Ishikawa (cell line): ENCODE data around the gene SDK1.

Experiments used
- CEBPB ChIP-seq: IDR thresholded peaks from 2 replicates; pipeline ENCODE4 v1.6.1; 2012
- CREB1 ChIP-seq: IDR thresholded peaks from 2 replicates; pipeline ENCODE4 v1.6.1; 2012; ENCODE audit warnings: low read depth
- EGR1 ChIP-seq: IDR thresholded peaks from 2 replicates; pipeline ENCODE4 v1.6.1; 2012
- EP300 ChIP-seq: IDR thresholded peaks from 2 replicates; pipeline ENCODE4 v1.6.1; 2012; ENCODE audit warnings: borderline replicate concordance
- FOXM1 ChIP-seq: IDR thresholded peaks from 2 replicates; pipeline ENCODE4 v1.6.1; 2012; ENCODE audit warnings: low read depth, borderline replicate concordance
- NFIC ChIP-seq: IDR thresholded peaks from 2 replicates; pipeline ENCODE4 v1.6.1; 2012
- RAD21 ChIP-seq: IDR thresholded peaks from 2 replicates; pipeline ENCODE4 v1.6.1; 2012; ENCODE audit warnings: low read depth
- REST ChIP-seq: IDR thresholded peaks from 2 replicates; pipeline ENCODE4 v1.6.1; 2012; ENCODE audit warnings: low read depth, mild to moderate bottlenecking
- TAF1 ChIP-seq: IDR thresholded peaks from 2 replicates; pipeline ENCODE4 v1.6.1; 2012; ENCODE audit warnings: low read depth, mild to moderate bottlenecking
- TCF12 ChIP-seq: IDR thresholded peaks from 2 replicates; pipeline ENCODE4 v1.6.1; 2012; ENCODE audit warnings: low read depth
- TEAD4 ChIP-seq: IDR thresholded peaks from 2 replicates; pipeline ENCODE4 v1.6.1; 2012
- USF1 ChIP-seq: IDR thresholded peaks from 2 replicates; pipeline ENCODE4 v1.6.1; 2012
- YY1 ChIP-seq: IDR thresholded peaks from 2 replicates; pipeline ENCODE4 v1.6.1; 2012; ENCODE audit warnings: low read depth
- ZBTB7A ChIP-seq: IDR thresholded peaks from 2 replicates; pipeline ENCODE4 v1.6.1; 2012; ENCODE audit warnings: low read depth
- TF ChIP-seq, protein P1 (sequence below): IDR thresholded peaks from 2 replicates; pipeline ENCODE4 v1.6.1; 2012

SDK1 gene

DNA sequence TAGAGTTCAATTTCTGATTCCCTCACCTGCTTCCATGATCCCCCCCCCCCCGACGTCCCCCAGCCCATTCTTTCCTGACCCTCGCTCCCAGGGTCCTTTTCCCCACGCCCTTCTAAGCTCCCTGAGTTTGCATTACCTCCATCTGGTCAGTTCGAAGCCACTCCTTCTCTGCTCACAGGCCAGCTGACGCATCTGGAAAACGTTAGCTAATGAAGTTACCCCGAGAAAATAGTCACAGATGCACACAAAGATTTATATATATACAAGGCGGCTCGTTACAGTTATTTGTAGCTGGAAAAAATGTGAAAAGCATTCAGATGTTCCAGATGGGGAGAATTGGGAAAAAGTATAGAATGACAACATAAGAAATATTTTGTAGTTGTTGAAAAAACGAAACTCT is 751.1 kb downstream of the SDK1 start:
- no peak for TF ChIP-seq RAD21
- no peak for TF ChIP-seq CREB1
- no peak for TF ChIP-seq CEBPB
- TF ChIP-seq, protein P1, sequence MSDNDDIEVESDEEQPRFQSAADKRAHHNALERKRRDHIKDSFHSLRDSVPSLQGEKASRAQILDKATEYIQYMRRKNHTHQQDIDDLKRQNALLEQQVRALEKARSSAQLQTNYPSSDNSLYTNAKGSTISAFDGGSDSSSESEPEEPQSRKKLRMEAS, result no peak
- no peak for TF ChIP-seq FOXM1
- TF ChIP-seq TAF1, result no peak
- TF ChIP-seq REST, result no peak
- no peak for TF ChIP-seq ZBTB7A

GRCh38 chr7:4054158-4054557 is 753.1 kb downstream of the SDK1 start:
- no peak for TF ChIP-seq FOXM1
- TF ChIP-seq YY1, result no peak
- no peak for TF ChIP-seq RAD21
- TF ChIP-seq NFIC, result no peak
- no peak for TF ChIP-seq CREB1
- TF ChIP-seq, protein P1, result no peak
- no peak for TF ChIP-seq EGR1
- TF ChIP-seq ZBTB7A, result no peak
- no peak for TF ChIP-seq TCF12
- TF ChIP-seq TEAD4, result no peak
- TF ChIP-seq CEBPB, result no peak

DNA sequence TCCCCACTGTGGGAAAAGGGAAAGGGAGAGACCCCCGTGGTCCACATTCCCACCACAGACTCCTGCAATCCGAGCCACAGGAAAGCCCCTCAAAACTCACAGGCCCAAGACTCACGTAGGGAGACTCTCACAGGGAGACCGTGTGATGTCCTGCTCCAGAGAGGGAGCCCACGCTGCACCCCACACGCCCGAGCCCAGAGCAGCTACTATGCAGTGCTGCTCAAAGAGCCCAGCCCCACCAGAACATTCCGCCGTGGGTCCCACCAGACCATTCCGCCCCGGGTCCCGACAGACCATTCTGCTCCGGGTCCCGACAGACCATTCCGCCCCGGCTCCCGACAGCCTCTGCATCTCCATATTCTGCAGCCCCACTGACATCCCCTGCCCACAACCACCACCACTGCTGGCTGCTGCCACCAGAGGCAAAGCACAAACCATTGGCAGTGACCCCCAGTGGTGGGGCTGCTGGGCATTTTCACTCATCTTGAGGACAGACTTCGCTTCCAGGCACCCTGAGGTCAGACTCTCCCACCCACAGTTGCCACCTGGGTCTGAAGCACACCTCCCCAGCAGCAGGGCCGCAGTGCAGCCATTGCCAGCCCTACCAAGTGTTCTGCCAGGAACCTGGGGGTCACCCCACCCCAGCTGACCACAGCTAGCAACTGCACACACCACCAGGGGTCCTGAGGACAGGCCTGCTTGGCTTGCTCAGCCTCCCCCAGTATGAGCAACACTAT is 755.7 kb downstream of the SDK1 start:
- TF ChIP-seq NFIC (no peak), USF1 (no peak), TCF12 (no peak), REST (no peak), FOXM1 (no peak), RAD21 (no peak), CREB1 (no peak), TEAD4 (no peak)
- TF ChIP-seq, protein P1, result no peak

DNA sequence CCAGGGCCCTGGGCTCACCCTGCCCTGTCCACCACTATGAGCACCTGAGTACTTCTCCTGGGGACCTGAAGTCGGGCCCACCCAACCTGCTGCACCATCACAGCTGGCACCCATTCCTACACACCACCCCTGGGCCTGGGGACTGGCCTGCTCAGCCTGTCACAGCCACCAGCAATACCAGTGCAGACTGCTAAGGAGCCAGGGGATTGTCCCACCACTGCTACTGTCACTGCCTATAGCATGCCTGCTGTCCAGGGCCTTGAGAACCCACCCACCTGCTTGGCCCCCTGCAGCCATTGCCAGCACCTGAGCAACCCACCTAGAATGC is 756.2 kb downstream of the SDK1 start:
- TF ChIP-seq, protein P1, result no peak
- no peak for TF ChIP-seq ZBTB7A
- no peak for TF ChIP-seq TAF1
- no peak for TF ChIP-seq CEBPB
- TF ChIP-seq NFIC, result no peak
- TF ChIP-seq TCF12, result no peak
- TF ChIP-seq EP300, result no peak
- no peak for TF ChIP-seq RAD21
- no peak for TF ChIP-seq TEAD4
- TF ChIP-seq FOXM1, result no peak
- no peak for TF ChIP-seq EGR1
- no peak for TF ChIP-seq REST
- TF ChIP-seq CREB1, result no peak

- TF ChIP-seq REST (no peak), FOXM1 (no peak), EP300 (no peak), EGR1 (no peak), TAF1 (no peak), RAD21 (no peak), CREB1 (no peak), CEBPB (no peak), TCF12 (no peak), TEAD4 (no peak), YY1 (no peak), USF1 (no peak), NFIC (no peak), ZBTB7A (no peak)
- TF ChIP-seq, protein P1, result no peak
Observed at GRCh38 chr7:4058158-4058557, 757.1 kb downstream of the SDK1 start.
